Hematopoietic multipotent progenitor cell (in vitro differentiated cells): ENCODE results near the gene SRD5A3. TPM values are rescaled to one million over a fixed set of nuclear protein-coding genes. Genes with fewer than 3 reads are reported as not detected.

Source experiments
- DNase-seq, 3 donors: peaks; one replicate each; pipeline ENCODE4 v3.0.0-alpha.2; 2011 to 2015; ENCODE audit warnings: low read depth in 2 of 3, low spot score in 2 of 3
- small RNA-seq: library from RNA; depleted of rRNA; stranded (forward); fragments of <200 nt; gene quantifications from one replicate; pipeline ENCODE3, GENCODE V24; 2012
- total RNA-seq: library from RNA; depleted of rRNA; stranded (reverse); fragments of >200 nt; gene quantifications from one replicate; pipeline ENCODE4 v1.2.3, GENCODE V29; 2012

Gene SRD5A3
- total RNA-seq, 1 donor = 20.5 TPM

- no peak for DNase-seq
Observed at GRCh38 chr4:55405073-55405472, 59.0 kb downstream of the SRD5A3 start.

- no peak for DNase-seq
Observed at GRCh38 chr4:55406545-55406944, 60.5 kb downstream of the SRD5A3 start.

- DNase-seq = no peak
Observed at GRCh38 chr4:55407119-55407518, 61.1 kb downstream of the SRD5A3 start.

GRCh38 chr4:55407764-55408163, 61.7 kb downstream of the SRD5A3 start:
- no peak for DNase-seq

- DNase-seq = peak in 1 of 3 donors; percentile 43
Observed at GRCh38 chr4:55409468-55410171, 63.6 kb downstream of the SRD5A3 start.

- no peak for DNase-seq
Observed at GRCh38 chr4:55410431-55410830, 64.4 kb downstream of the SRD5A3 start.

- DNase-seq = no peak
Observed at GRCh38 chr4:55411621-55412020, 65.6 kb downstream of the SRD5A3 start.

GRCh38 chr4:55416176-55416575, 70.1 kb downstream of the SRD5A3 start:
- no peak for DNase-seq

Small RNA genes lying within 50 kb of the gene (small RNA-seq; reads per million reads assigned to genes)
- not detected for gene RF00019

Other genes starting within 250 kb of the SRD5A3 start
- gene KDR, start 220.6 kb upstream of the SRD5A3 start, total RNA-seq = not detected
- gene TMEM165, start 49.7 kb downstream of the SRD5A3 start, total RNA-seq = 53.6 TPM
- gene CLOCK, start 200.7 kb downstream of the SRD5A3 start, total RNA-seq = 6.2 TPM
- not detected for gene PDCL2, start 246.0 kb downstream of the SRD5A3 start, total RNA-seq